ENCODE measurements around the gene HSPB6.

HSPB6 gene

GRCh38 chr19:35716801-35717664 lies 39.8 kb downstream of the HSPB6 start:
- peak; percentile 85 for DNase-seq (ENCODE audit: low spot score)

DNA sequence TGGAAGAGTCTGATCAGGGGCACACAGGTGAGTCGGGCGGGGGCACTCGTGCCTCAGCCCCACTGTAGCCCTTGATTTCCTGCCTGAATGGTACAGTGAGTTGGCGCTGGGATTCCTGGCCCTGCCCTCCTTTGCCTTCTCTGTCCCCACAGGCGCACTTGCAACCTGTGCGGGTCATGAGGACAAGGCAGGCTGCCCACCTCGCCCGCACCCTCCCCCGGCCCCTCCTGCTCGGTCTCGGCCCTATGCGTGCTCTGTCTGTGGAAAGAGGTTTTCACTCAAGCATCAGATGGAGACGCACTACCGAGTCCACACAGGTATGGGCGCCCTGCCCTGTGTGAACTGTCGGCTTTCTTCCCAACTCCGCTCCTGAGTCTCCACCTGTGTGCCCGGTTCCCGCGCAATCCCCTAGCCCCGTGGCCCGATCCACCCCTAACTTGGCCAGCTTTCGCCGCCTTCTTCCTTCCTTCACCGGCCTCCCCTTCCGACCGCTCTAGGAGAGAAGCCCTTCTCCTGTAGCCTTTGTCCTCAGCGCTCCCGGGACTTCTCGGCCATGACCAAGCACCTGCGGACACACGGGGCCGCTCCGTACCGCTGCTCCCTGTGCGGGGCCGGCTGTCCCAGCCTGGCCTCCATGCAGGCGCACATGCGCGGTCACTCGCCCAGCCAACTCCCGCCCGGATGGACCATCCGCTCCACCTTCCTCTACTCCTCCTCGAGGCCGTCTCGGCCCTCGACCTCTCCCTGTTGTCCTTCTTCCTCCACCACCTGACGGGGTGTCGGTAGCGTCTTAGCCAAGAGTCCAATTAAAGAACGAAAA lies 40.6 kb downstream of the HSPB6 start:
- no peak for DNase-seq (ENCODE audit: low spot score)

GRCh38 chr19:35715355-35715809 lies 41.4 kb downstream of the HSPB6 start:
- no peak for DNase-seq (ENCODE audit: low spot score)

GRCh38 chr19:35714601-35715354 lies 42.1 kb downstream of the HSPB6 start:
- DNase-seq (ENCODE audit: low spot score): no peak

- no peak for DNase-seq (ENCODE audit: low spot score)
These were observed 42.8 kb downstream of the HSPB6 start for GRCh38 chr19:35713904-35714495.

GRCh38 chr19:35713506-35713850 lies 43.4 kb downstream of the HSPB6 start:
- no peak for DNase-seq (ENCODE audit: low spot score)

DNA sequence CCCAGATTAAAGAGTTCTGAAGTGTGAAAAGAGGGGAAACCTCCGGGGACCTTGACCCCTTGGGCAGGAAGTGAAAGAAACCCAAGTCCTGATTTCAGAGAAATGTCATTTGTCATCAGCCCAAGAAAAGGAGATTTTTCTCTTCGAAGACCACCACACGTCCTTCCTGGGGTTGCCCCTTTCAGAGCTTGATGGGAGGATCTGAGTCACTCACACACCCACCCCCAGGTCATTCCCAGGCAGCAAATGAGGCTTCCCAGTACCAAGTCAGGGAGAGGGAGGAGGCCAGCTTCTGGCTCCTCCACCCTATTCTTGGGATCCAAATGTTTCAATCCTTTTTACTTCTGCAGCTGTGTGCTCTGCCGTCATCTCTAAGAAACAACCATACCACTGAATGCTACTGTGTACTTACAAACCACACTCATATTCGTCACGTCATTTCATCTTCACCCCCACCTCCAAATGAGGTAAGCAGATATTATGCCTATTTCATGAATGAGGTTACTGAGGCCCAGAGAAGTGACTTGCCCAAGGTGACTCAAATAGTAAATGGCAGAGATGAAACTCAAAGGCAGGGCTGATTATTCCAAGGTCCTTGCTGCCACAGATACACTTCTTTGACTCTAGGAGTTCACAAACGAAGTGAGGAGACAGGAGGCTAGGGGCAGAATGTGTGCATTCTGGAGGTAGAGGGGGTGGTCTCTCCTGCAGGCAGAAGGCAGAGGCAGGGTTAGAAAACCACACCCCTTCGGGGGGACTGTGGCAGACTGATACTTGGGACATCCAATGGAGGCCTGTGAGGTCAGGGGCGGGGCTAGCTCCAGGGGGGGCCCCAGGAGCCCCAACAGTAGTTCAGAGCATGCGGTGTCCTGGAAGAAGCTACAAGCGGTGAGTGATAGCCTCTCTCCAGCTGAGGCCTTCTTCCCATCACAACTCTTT lies 44.0 kb downstream of the HSPB6 start:
- no peak for DNase-seq (ENCODE audit: low spot score)

DNA sequence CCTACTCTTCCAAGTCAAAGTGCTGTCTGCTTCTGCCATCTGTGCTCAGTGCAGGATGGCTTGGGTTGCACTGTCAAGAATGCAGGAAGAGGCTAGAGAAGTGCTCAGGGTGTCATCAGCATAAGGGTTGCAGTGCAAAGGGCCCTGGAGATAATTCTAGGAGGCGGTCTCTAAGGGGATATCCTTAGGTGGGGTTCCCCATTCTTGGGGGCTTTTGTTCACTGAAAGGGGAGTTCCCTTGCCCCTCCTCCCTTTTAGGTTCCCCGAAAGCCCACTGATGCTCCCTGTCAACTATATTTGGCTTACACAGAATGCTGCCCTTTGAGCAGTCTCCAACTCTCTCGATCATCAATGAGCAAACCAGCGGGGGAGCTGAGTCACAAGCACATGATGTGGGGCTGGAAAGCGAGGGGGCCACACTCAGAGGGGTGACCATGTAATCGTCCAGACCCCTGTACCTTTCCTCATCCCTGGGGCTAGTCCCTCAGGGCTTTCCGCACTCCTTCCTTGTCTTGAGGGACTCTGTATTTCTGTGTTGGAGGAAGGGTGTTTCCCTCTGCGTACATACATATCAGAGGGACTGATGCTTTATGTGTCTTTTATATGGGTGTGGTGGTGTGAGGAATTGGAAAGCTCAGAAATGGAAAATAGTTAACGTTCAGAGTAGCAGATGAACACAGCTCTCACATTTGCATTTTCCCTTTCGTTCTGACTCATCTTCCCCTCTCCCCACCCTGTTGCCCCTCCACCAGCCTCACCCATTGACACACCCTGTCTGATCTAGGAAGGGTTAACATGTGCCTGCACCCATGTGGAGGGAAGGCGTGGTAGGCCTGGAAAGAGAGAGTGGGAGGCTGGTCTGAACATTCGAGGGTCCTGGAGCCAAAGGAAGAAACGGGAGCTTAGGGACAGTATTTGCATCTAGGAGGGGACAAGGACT lies 45.8 kb downstream of the HSPB6 start:
- no peak for DNase-seq (ENCODE audit: low spot score)

DNA sequence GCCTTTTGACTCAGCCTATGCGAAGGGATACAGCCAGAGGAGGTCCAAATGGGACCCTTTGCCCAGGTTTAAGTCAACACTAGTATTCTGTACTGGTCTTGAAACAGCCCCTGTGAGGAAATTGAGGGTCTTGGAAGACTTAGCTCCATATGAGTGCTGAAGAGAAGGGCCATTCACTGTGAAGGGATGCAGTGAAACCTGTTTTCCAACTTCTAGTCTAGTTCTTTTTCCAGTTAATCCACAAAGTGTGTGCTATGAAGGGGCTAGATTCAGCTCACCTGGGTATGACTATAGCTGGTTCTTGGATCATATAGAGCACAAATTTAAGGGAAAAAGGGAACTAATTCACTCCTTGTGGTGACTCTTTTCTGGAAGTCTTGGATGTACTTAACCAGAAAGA lies 48.4 kb downstream of the HSPB6 start:
- DNase-seq (ENCODE audit: low spot score): no peak
